ENCODE data around the gene SLC7A8.

- TF ChIP-seq CTCF (conservative IDR thresholded peaks at IDR 0.05 in 1 of 2, IDR thresholded peaks at IDR 0.05 in 1 of 2; ENCODE audit: extremely low read depth in 1 of 2, insufficient read depth in 1 of 2, low read depth in 1 of 2, low read length in 2 of 2), result no peak
- TF ChIP-seq EZH2 (IDR thresholded peaks at IDR 0.05; ENCODE audit: borderline replicate concordance, low read length), result no peak
Measured at GRCh38 chr14:23124337-23124954, 59.0 kb downstream of the SLC7A8 start.
